ENCODE data around the gene TNNT2. TPM values are rescaled to one million over a fixed set of nuclear protein-coding genes. Genes with fewer than 3 reads are reported as not detected.

TNNT2 gene
- total RNA-seq, 1 experiment from 2014 or later: not detected

GRCh38 chr1:201345081-201345355 lies 32.5 kb downstream of the TNNT2 start:
- Histone ChIP-seq H3K36me3 (ENCODE audit: control insufficient read depth, insufficient read depth, low read length) (no peaks in the 10 kb centered on the region), H3K4me3 (ENCODE audit: low read depth in 2 of 2, low read length in 2 of 2) (no peak overlapping the region), H3K9me3 (ENCODE audit: control insufficient read depth, insufficient read depth, low read depth, low read length) (no peaks in the 10 kb centered on the region), H3K27me3 (ENCODE audit: control insufficient read depth, insufficient read depth, low read length) (peaks cover 11% of the 10 kb centered on the region; the same call in 1 of the 2 replicates), H3K4me1 (ENCODE audit: control insufficient read depth, insufficient read depth, low read length) (no peaks in the 10 kb centered on the region), H3K27ac (ENCODE audit: low read length) (no peak overlapping the region)
- no TSS peak for BruUV-seq (replicated peaks)
- in situ Hi-C loops (cut with HindIII; ENCODE audit: low pct_unique_long_range_greater_than_20kb, low sequenced_read_pairs): no loop called here
- POLR2A ChIA-PET: no interaction called here
- CTCF ChIA-PET: interaction anchor here (0.7 kb wide), 1 partner anchor 95 kb away, joined by 3 read pairs; no protein-coding TSS in a partner anchor
- DNase-seq (ENCODE audit: low read depth, low spot score): no peak
- intact Hi-C loops (cut with micrococcal nuclease; ENCODE audit: unreplicated experiment): loop anchor here (5.0 kb wide), 1 partner anchor 93 kb away; no protein-coding TSS in a partner anchor
- TF ChIP-seq POLR2AphosphoS5 (IDR thresholded peaks at IDR 0.05; ENCODE audit: low read depth, low read length) (no peak), CTCF (IDR thresholded peaks at IDR 0.05) (no peak), REST (IDR thresholded peaks at IDR 0.05; ENCODE audit: insufficient read depth in 1 of 2, low read depth in 2 of 2, low read length in 1 of 2) (no peak), SIN3A (IDR thresholded peaks at IDR 0.05; ENCODE audit: borderline replicate concordance, insufficient read depth, low read depth, low read length) (no peak), TCF7L2 (IDR thresholded peaks at IDR 0.05; ENCODE audit: low read depth, low read length) (no peak)
- no peak for ATAC-seq

GRCh38 chr1:201344206-201345080 lies 33.0 kb downstream of the TNNT2 start:
- in situ Hi-C loops (cut with HindIII; ENCODE audit: low pct_unique_long_range_greater_than_20kb, low sequenced_read_pairs): no loop called here
- DNase-seq (ENCODE audit: low read depth, low spot score) (no peak), ATAC-seq (no peak)
- no TSS peak for BruUV-seq (replicated peaks)
- Histone ChIP-seq H3K4me3 (ENCODE audit: low read depth in 2 of 2, low read length in 2 of 2) (no peak overlapping the region), H3K27ac (ENCODE audit: low read length) (no peak overlapping the region), H3K27me3 (ENCODE audit: control insufficient read depth, insufficient read depth, low read length) (peaks cover 12% of the 10 kb centered on the region; the same call in 1 of the 2 replicates), H3K36me3 (ENCODE audit: control insufficient read depth, insufficient read depth, low read length) (no peaks in the 10 kb centered on the region), H3K4me1 (ENCODE audit: control insufficient read depth, insufficient read depth, low read length) (no peaks in the 10 kb centered on the region), H3K9me3 (ENCODE audit: control insufficient read depth, insufficient read depth, low read depth, low read length) (no peaks in the 10 kb centered on the region)
- no peak for TF ChIP-seq CTCF (IDR thresholded peaks at IDR 0.05)
- no peak for TF ChIP-seq POLR2AphosphoS5 (IDR thresholded peaks at IDR 0.05; ENCODE audit: low read depth, low read length)
- no peak for TF ChIP-seq TCF7L2 (IDR thresholded peaks at IDR 0.05; ENCODE audit: low read depth, low read length)
- TF ChIP-seq SIN3A (IDR thresholded peaks at IDR 0.05; ENCODE audit: borderline replicate concordance, insufficient read depth, low read depth, low read length): no peak
- TF ChIP-seq REST (IDR thresholded peaks at IDR 0.05; ENCODE audit: insufficient read depth in 1 of 2, low read depth in 2 of 2, low read length in 1 of 2): no peak
- CTCF ChIA-PET: no interaction called here
- POLR2A ChIA-PET: no interaction called here
- intact Hi-C loops (cut with micrococcal nuclease; ENCODE audit: unreplicated experiment): loop anchor here (5.0 kb wide), 1 partner anchor 92 kb away; no protein-coding TSS in a partner anchor

All from Panc1 (cell line).